HG03196 (cell line): ENCODE data around the gene SLC9A9.
"Not testable (repeated sequence)": the region's sequence is repeated elsewhere in the genome, so short reads cannot be mapped to it uniquely, and the experiment has no call there.

Source experiments
- ATAC-seq: cut with Tn5 transposase; IDR thresholded peaks from one replicate; pipeline ENCODE4 v1.9.1; 2021; ENCODE audit not compliant: unreplicated experiment

The SLC9A9 gene

DNA sequence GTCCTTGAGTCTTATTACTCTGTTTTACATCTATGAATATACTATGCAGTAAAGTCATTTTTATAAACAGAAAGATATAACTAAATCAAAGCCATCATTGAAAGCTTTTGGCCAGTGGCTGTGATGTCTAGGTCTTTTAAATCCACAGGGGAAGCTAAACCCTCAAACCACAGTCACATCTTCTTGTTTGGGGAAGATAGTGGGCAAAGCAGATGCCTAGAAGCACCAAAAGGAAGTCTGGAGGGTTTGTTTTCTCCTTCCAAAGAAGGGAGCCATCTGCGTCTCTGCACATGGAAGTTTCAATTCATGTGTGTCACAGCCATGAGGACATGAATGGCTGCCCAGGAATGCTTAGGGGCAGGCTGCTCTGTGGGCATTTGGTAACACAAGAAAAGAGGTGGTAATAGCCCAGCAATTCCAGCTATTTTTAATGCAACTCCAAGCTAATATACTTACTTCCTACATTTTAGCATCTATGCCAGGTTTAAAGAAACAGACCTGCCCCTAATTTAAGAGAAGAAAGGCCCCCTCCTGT is 322.2 kb downstream of the SLC9A9 start:
- ATAC-seq, result no peak

DNA sequence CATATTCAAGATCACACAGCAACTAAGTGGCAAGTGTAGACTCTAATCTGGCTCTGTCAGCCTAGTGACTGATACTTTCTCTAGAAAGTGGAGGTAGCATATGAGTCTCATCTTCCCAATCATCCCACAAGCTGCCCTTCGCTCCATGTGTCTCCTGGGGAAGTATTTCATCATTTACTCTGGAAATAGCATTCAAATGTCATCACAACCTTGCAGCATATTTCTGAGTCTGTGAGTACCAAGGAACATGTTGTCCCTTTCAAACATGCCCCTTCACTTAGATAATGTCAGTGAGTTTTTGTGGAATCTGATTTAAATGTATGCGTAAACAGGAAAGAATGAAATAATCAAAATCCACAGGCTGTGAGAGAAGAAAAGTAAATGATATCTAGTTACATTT is 322.9 kb downstream of the SLC9A9 start:
- ATAC-seq, result no peak

DNA sequence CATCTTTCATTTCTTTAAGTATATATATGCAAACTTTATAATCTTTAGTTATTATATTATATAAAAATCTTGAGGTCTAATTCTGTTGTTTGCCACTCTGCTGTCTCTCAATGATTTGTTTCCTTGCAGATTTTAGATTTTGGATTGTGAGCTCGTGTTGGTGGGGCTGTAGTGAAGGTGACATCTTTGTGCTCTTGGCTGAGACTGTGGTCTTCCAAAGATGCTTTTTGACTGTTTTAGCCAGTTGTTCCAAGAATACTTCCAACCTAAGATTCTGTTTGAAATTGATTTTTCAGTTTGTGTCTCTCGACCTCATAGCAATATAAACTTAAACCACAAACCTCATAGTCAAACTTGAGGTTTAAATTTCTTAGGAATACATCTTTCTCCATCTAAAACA is 326.5 kb downstream of the SLC9A9 start:
- ATAC-seq, result no peak

DNA sequence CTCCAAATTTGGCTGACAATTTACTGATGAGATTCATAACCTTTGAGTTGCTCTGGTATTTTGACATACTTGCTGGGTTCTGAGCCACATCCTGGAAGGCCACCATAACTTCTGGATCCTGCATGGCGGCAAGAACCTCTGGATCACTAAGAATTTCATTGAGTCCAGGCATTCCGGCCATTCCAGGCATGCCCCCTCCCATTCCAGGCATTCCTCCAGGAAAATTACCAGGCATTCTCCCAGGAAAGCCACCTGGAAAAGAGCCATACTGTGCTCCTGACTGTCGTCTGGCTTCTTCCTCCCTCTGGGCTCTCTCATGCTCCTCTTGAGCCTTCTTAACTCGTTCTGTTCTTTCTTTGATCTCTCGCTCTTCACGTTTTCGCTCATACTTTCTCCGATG is 331.1 kb downstream of the SLC9A9 start:
- not testable (repeated sequence) for ATAC-seq

DNA sequence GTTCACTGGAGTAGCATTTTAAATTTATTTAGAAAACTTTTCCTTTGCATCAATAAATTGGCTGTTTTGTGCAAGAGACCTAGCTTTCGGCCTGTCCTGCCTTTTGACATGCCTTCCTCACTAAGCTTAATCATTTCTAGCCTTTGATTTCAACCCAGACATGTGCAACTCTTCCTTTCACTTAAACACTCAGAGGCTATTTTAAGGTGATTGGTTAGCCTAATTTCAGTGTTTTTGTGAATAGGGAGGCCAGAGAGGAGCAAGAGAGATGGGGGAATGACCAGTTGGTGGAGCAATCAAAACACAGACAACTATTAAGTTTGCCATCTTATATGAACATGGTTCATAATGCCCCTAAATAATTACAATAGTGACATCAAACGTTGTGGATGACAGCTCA is 333.4 kb downstream of the SLC9A9 start:
- no peak for ATAC-seq

DNA sequence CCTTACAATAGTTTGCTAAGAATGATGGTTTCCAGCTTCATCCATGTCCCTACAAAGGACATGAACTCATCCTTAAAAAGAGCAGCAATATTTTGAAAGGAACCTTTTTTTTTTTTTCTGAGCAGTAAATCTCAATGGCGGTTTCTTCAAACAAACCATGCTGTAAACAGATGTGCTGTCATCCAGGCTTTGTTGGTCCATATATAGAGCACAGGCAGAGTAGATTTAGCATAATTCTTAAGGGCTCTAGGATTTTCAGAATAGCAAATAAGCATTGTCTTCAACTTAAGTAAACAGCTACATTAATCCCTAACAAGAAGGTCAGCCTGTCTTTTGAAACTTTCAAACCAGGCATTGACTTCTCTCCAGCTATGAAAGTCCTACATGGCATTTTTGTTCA is 334.2 kb downstream of the SLC9A9 start:
- no peak for ATAC-seq

DNA sequence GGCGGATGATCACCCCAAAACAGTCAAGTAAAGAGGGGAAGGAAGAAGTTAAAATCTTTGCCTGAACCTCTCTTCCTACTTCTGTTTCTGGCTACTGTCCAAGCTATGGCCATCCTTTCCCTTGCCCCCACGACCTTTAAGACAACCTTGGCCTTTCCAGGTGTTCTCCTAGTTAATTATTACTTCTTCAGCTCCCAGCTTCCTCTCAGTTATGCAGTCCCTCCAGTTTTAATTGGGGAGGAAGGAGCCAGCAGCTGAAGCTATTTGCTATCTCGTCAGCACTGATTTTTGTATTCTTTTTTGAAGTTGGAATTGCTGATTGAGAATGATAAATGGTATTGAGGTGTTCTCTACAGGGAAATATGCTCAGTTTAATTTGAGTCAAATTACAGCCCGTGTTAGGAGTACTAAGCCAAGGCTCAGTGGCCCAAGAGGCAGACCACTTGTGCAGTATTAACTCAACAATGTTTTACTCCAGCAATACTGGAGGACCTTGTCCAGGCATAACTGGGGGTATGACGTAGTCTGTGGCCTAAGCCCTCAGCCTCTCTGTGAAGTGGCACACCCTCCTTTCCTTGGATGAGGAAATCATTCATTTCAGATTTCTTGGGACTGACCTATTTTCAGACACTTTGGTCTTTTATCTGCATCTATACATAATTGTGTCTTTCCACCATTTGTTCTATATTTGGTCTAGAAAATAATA is 336.9 kb downstream of the SLC9A9 start:
- no peak for ATAC-seq

DNA sequence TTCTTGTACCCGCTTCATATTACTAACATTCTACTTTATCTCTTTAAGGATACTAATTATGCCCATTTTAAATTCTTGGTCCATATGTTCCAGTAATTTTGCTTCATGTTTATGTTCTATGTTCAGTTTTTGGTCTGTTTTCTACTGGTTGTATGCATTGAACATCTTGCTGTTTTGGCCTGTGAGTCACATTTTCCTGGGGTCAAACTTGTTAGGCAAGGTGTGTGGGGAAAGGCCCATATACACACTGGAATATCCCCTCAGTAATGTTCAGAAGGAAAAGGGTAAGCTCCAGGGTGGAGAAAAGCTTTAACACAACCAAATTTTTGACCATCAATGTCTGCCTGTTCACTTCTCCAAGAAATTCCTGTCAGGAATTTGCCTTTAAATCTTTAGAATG is 337.7 kb downstream of the SLC9A9 start:
- ATAC-seq, result no peak

DNA sequence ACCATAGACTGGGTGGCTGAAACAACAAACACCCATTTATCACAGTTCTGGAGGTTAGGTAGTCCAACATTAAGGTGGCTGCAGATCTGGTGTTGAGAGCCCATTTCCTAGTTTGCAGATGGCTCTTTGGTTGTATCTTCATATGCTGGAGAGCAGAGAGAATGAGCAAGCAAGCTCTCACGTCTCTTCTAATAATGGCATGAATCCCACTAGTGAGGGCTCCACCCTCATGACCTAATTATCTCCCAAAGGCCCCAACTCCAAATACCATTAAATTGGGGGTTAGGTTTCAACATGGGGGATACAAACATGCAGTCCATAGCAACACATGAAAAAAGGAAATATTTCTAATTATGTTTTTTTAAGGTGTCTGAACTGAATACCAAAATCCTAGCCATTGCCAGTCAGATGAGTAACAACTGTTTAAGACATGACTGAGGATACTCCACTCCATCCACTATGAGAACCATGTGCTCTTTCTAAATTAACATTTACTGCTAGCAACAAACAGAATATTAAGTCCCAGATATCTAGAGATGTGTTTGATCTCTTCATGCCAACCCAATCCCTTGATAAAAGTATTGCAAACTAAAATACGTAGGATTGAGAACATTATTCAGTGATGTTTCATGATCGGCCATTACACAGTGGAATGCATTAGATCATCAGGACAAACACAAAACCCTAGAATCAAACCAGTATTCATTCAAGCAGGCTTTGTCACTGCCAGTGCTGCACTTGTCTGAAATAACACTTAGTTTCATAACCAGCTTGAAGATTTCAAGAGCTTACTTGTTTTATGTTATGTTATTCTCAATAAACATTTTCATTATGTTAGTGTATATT is 340.3 kb downstream of the SLC9A9 start:
- ATAC-seq, result no peak

DNA sequence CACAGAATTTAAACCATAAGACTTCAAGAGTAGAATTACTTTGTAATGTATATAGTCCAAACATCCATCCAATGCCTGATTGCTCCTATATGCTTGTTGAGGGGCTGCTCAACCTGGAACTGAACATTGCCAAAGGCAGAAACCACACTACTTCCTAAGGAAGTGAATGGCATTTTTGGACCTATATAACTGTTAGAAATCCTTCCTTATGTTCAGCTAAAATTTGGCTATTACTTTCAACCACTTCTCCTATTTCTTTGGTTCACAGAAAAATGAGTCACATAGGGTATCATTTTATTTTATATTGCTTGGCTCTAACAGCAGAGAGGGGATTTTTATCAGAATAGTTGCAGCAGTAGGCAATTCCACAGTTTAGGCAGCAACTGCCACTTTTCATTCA is 342.1 kb downstream of the SLC9A9 start:
- ATAC-seq, result no peak

DNA sequence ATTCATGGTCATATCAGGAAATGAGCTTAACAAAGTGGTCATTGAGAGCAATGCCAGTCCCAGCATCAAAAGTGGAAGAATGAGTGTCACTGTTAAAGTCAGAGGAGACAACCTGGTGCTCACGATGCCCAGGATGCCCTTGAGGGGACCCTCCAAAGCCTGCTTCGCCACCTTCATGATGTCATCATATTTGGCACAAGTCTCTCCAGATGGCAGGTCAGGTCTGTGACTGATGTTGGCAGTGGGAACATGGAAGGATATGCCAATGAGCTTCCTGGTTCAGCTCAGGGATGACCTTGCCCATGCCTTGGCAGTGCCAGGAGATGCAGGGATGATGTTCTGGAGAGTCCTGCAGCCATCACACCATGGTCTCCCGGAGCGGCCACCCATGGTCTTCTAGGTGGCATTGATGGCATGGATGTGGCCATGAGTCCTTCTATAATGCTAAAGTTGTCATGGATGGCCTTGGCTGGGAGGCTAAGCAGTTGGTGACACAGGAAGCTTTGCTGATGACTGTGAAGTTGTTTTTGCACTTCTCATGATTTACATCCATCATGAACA is 344.9 kb downstream of the SLC9A9 start:
- no peak for ATAC-seq

DNA sequence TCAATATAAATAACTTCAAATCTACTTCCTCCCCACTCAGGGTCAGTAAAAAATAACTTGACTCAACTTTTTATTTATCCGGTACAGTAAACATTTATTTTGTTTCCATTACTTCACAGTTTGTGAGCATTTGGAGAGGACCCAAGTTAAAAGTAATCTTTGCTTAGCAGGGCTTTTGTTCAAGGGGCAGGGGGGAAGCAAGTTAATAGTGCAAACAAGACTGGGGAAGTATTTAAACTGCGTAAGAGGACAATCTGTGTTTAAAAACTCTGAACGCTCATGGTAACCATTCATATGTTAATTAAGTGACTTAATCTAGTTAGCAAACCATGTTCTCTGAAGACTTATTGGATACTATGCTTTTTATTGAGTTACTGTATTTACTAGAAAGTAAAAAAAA is 346.2 kb downstream of the SLC9A9 start:
- no peak for ATAC-seq

DNA sequence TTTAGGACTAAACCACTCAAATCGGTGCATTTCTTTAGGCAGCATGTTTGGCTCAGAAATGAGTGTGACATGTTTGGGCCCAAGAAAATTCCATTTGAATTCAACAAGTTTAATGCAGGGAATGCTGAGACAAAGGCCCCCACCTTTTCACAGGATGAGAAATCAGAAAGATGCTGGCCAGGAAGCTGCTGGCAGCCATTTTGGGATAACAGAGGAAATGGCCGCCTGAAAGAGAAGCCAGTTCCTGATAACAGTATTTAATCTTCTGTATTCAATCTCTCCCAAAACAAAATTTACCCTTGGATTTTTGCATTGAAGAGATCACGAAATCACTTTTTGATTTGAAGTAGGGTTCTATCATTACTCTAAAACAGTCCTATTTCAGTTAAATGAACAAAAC is 350.9 kb downstream of the SLC9A9 start:
- ATAC-seq, result no peak

DNA sequence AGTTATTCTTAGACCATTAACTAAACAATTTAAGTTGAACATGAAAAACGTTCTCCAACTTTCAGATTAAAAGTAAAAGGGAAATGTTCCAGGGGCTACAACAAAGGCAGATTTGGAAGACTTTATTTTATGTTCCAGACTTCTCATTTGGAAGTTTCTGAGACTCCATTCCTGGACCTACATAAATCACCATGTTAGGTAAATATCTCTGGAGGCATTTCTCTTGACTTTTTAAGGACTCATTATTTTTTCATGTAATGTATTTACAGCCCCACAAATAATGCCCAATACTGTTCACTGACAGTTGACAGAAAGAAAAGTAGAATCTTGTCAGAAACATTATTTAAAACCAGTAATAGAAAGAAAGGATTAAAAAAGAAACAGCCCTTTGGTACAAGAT is 352.1 kb downstream of the SLC9A9 start:
- ATAC-seq, result no peak

DNA sequence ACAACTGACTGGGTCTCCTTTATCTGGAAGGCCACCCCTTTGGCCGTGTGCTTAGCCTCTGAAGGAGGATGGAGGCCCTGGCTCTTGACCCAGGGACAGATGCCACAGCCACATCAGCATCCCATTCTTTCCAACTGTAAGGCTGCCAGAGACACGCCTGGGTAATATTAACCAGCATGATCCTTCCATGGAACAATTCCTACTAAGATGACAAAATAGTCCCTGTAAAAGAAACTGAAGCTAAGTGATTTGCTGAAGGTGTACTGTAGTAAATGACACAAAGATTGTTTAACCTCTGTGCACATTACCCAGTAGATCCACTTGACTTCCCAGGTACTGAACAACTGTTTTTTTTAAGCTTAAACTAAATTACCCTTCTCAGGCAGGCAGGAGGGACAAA is 352.7 kb downstream of the SLC9A9 start:
- no peak for ATAC-seq

DNA sequence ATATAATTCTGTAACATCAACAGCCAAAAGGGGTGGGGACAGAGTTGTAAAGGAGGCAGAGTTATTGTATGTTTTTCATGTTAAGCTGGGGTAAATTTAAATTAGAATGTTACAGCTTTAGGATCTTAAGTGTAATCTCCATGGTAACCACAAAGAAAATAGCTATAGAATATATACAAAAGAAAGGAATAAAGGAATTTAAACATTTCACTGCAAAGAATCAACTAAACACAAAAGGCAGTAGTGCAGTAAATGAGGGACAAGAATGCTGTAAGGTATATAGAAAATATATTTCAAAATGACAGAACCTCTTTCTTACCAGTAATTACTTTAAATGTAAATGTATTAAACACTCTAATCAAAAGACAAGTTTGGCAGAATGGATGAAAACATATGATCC is 361.7 kb downstream of the SLC9A9 start:
- ATAC-seq, result no peak

DNA sequence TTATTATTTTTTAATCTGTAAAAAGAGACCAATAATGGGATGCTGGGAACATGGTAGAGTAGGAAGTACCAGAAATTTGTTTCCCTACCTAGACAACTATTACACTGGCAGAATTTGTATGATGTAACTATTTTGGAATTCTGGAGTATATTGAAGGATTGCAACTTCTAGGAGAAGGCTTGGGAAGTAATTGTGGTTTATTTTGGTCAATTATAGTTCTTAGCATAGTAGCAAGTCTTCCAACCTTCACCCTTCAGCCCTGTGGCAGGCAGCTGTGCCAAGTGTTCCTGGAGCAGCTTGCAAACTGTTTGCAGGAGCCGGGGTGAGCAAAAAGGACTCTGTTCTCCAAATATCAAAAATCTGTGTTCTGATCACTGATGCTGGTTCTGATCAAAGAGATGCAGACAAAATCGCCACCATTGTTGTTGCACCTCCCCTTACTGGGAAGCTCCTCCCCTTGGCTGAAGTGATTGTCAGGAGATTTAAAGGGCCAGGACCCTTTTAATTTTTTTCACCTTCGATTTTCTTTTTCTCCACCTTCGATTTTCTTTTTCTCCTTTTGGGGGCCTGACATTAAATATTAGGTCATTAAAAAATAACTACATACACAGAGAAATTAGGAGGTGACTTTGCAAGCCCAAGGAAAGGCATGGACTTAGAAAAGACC is 363.3 kb downstream of the SLC9A9 start:
- ATAC-seq, result no peak

DNA sequence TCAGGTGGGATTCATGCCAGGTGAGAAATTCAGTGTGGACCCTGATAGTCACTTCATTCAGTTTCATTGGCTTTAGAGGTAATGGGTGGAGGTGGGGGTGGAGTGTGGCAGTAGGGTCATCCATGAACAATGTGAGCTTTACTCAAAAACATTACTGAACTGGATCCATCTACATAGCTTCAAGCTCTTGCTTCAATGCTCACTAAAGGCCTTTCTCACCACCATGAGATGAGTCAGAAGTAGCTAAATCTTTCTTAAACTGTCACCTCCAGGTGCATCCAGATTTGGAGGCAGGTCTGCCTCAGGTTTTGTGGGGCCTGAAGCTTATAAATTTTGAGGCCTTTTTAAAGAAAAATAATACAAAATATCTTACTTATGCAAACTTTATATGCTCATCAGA is 365.1 kb downstream of the SLC9A9 start:
- no peak for ATAC-seq

DNA sequence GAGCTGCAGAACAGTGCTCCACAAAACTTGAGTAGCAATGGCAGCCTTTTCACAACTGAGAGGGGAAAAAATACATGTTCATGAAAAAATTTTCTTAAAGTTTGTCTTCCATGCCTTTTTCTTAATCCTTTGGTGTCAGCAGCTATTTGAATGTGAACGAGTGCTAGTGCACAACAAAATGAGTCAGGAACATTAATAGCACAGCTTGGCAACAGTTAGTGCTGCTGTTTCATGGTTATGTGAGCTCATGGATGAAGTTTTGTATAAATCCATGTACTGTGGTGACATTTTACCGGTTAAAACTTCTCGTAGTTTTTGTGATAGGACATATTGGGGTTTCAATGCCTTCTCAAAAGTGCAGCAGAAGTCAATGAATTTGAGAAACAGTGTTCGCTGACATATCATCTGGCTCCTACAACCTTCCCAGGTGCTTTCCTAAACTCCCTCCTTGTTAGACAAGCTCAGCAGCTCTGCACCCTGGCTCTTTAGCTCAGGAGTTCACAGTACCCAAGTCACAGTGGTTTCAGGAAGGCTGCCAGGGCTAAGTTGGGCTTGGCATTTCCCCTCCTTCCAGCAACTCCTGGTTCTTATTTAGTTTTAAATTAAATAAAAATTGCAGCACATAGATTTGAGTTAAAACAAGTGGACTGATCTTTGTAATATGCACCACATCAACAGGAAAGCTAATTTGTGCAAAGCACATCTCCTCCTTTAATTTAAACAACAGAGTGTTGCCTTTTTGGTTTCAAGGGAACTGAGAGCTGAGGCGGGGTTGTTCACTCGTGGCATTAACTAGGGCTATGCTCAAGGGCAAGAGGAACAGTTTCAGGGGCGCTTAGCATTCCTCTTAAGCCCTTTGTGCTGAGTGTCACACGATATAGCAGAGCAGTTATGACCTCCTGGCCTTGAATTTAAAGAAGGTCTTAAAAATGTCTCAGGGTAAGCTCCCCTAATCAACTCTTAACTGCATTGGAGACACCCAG is 365.9 kb downstream of the SLC9A9 start:
- no peak for ATAC-seq

DNA sequence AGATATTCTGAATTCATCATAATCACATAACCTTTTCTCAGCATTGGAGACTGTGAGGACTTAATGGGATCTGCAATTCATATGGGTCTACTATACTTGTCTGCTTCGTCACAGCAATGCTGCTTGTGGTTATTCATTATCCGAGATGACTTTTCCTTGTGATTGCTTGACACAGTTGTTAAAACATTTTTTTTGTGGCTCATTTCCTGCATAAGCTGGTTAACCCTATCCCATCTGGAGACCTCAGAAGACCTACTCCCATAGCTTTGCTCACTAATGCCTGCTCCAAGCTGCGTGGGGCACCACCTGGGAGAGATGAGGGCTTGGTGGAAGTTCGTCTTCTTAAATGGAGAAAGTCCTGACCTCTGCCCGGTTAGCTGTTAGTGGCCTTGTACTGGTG is 367.9 kb downstream of the SLC9A9 start:
- ATAC-seq, result no peak
